ENCODE data around the gene HBEGF.

DNA sequence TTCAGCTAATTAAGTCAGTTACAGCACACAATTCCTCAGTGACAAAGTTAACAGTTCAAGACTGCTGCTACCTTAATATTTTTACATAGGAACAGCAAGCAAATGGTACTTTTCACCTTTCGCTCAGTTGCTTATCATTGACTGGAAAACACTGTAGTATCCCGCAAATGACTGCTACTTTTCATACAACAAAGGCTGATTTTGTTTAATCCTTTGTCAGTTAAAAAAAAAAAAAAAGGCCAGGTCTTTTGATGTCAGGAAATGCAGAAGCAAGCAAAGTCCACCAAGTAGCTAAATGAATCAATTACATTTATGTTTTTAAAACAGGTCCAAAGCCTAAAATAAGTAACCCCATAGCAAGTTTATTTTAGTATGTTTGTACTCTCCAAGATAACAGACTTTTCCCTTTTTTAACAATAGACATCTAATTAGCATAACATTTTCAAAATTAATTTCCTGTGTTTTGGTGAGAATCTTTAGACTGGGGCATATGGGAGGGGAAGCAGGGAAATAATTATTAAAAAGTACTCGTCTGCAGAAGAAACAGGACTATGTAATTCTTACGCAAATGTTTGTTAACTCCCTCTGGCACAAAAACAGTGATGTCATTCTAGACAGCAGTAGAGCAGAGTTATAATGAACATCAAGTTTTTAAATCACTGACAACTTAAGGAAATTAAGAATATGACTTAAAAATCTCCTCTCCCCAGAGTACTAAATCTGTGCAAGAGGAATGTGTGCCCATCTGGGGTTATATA lies 53.1 kb downstream of the HBEGF start:
- TF ChIP-seq CTCF (IDR thresholded peaks at IDR 0.05; ENCODE audit: low read length) = no peak
- TF ChIP-seq EZH2 (IDR thresholded peaks at IDR 0.05; ENCODE audit: borderline replicate concordance, low read length) = no peak
